ENCODE data around the gene LRRC55.

GRCh38 chr11:57164317-57164716 lies 17.4 kb upstream of the LRRC55 start:
- TF ChIP-seq C11orf30 (IDR thresholded peaks at IDR 0.05; ENCODE audit: low read depth) (no peak), CTCF (IDR thresholded peaks at IDR 0.05 in 2 of 3, conservative IDR thresholded peaks at IDR 0.05 in 1 of 3; ENCODE audit: insufficient read depth in 2 of 3, low read depth in 1 of 3, low read length in 3 of 3) (no peak), E2F1 (CRISPR knock-in tag; IDR thresholded peaks at IDR 0.05) (no peak), ZNF384 (IDR thresholded peaks at IDR 0.05; ENCODE audit: low read depth, low read length) (no peak), ZNF212 (CRISPR knock-in tag; IDR thresholded peaks at IDR 0.05) (no peak), POLR2A (conservative IDR thresholded peaks at IDR 0.05) (no peak), ZNF408 (CRISPR knock-in tag; IDR thresholded peaks at IDR 0.05; ENCODE audit: low read depth) (no peak), POLR2G (IDR thresholded peaks at IDR 0.05; ENCODE audit: low read depth, low read length) (no peak), EZH2 (IDR thresholded peaks at IDR 0.05; ENCODE audit: borderline replicate concordance, low read depth, low read length) (no peak), SLC30A9 (CRISPR knock-in tag; IDR thresholded peaks at IDR 0.05) (no peak), ZZZ3 (IDR thresholded peaks at IDR 0.05) (no peak), NR2C1 (IDR thresholded peaks at IDR 0.05) (no peak), NR2C1 (tag; IDR thresholded peaks at IDR 0.05) (no peak), USF1 (CRISPR knock-in tag; IDR thresholded peaks at IDR 0.05) (no peak)
